Measurements from ENCODE around the gene CIAO3.

DNA sequence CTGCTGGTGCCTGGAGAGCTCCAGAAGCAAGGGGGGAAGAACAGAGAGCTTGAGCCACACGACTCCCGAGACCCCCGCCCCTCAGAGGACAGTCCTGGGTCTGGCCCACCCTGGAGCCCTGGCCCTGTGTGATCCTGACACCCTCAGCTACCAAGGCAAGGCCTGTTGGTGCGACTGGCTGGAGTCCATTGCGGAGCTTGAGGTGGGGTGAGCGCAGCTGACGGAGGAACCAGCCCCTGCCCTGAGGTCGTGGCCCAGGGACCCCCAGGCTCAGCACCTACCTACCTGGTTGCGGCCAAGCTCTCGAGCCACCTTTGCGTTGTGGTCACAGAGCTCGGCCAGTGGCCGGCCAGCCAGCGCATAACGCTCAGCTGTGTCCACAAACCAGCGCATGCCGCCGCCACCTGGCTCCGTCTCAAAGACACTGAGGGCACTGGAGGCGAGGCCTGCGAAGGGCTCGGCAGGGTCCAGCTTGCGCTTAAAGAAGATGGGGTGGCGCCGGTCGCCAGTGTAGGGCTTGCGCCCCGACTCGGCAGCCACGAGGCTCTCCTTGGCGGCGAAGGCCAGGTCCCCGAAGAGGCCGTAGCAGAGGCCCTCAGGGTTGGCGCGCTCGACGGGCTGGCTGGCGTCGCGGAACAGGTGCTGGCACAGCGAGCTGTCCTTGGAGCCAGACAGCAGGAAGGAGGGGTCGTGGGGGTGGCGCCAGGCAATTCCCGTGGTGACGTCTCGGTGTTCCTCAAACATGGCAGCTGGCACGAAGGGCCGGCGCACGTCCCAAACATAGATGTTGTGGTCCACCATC lies 54.1 kb downstream of the CIAO3 start:
- TF ChIP-seq POLR2A (IDR thresholded peaks at IDR 0.05; ENCODE audit: low read length) (no peak), GATA1 (IDR thresholded peaks at IDR 0.05; ENCODE audit: low read depth, low read length) (no peak)
